GM23338 (cell line): ENCODE data around the gene MRPL20. TPM values are rescaled to one million over a fixed set of nuclear protein-coding genes. Genes with fewer than 3 reads are reported as not detected.

Source experiments
- ATAC-seq: fragments of 200-7000 bp; cut with Tn5 transposase; 3 replicates; pipeline ENCODE4 v1.9.1; 2020
- DNase-seq: peaks from one replicate; pipeline ENCODE4 v3.0.0-alpha.2; 2015; ENCODE audit warnings: low spot score
- H2AFZ ChIP-seq: fragments of 200-600 bp; sonication (generic); 2 replicates; pipeline ENCODE4 v1.8.0; 2016; ENCODE audit warnings: antibody characterized with exemption, mild to moderate bottlenecking, moderate library complexity
- H3F3A ChIP-seq: fragments of 200-600 bp; sonication (generic); replicated peaks from 2 replicates; pipeline ENCODE4 v1.8.0; 2017; ENCODE audit warnings: antibody characterized with exemption, mixed run types, low read depth
- H3K27ac ChIP-seq: fragments of 200-600 bp; sonication (generic); 2 replicates; pipeline ENCODE4 v1.6.1; 2016; ENCODE audit warnings: low read depth
- H3K27me3 ChIP-seq: fragments of 200-600 bp; sonication (generic); 2 replicates; pipeline ENCODE4 v1.8.0; 2016; ENCODE audit warnings: mild to moderate bottlenecking, mixed run types, moderate library complexity; ENCODE audit not compliant: insufficient read depth
- H3K36me3 ChIP-seq: fragments of 200-600 bp; sonication (generic); 2 replicates; pipeline ENCODE4 v1.8.0; 2016; ENCODE audit warnings: mild to moderate bottlenecking; ENCODE audit not compliant: insufficient read depth
- H3K4me1 ChIP-seq: fragments of 200-600 bp; sonication (generic); 2 replicates; pipeline ENCODE4 v1.8.0; 2016; ENCODE audit warnings: mild to moderate bottlenecking, moderate library complexity; ENCODE audit not compliant: insufficient read depth
- H3K4me2 ChIP-seq: fragments of 200-600 bp; sonication (generic); 2 replicates; pipeline ENCODE4 v1.7.1; 2017; ENCODE audit warnings: mixed run types
- H3K4me3 ChIP-seq: fragments of 200-600 bp; sonication (generic); 2 replicates; pipeline ENCODE4 v1.6.1; 2016; ENCODE audit warnings: mixed run types
- H3K79me2 ChIP-seq: fragments of 200-600 bp; sonication (generic); replicated peaks from 2 replicates; pipeline ENCODE4 v1.8.0; 2017; ENCODE audit warnings: mild to moderate bottlenecking; ENCODE audit not compliant: insufficient read depth
- H3K9me2 ChIP-seq: fragments of 200-600 bp; sonication (generic); 2 replicates; pipeline ENCODE4 v1.8.0; 2017; ENCODE audit not compliant: insufficient read depth
- H4K20me1 ChIP-seq: fragments of 200-600 bp; sonication (generic); replicated peaks from 2 replicates; pipeline ENCODE4 v1.8.0; 2017; ENCODE audit warnings: mild to moderate bottlenecking; ENCODE audit not compliant: insufficient read depth
- H3K27ac Mint-ChIP-seq: 2 replicates; pipeline ENCODE4 v1.8.0; 2020; ENCODE audit warnings: inconsistent platforms, mild to moderate bottlenecking, moderate library complexity, mixed read lengths
- H3K27me3 Mint-ChIP-seq: 3 replicates; pipeline ENCODE4 v1.8.0; 2022; ENCODE audit warnings: low read depth, mild to moderate bottlenecking, moderate library complexity, mixed read lengths, inconsistent platforms; ENCODE audit not compliant: insufficient read depth, poor library complexity
- H3K36me3 Mint-ChIP-seq: 3 replicates; pipeline ENCODE4 v1.8.0; 2021; ENCODE audit warnings: low read depth, mild to moderate bottlenecking, inconsistent platforms, moderate library complexity, mixed read lengths
- H3K4me1 Mint-ChIP-seq: 3 replicates; pipeline ENCODE4 v1.8.0; 2020; ENCODE audit warnings: mild to moderate bottlenecking, inconsistent platforms, mixed read lengths
- H3K4me3 Mint-ChIP-seq: 3 replicates; pipeline ENCODE4 v1.8.0; 2021; ENCODE audit warnings: moderate library complexity, mild to moderate bottlenecking, inconsistent platforms, mixed read lengths
- H3K9me3 Mint-ChIP-seq: 3 replicates; pipeline ENCODE4 v1.8.0; 2020; ENCODE audit warnings: moderate library complexity, mild to moderate bottlenecking, inconsistent platforms, mixed read lengths
- EZH2 ChIP-seq: fragments of 200-600 bp; sonication (generic); IDR thresholded peaks from one replicate; pipeline ENCODE4 v1.8.0; 2017; ENCODE audit warnings: antibody characterized with exemption, mild to moderate bottlenecking, low read depth; ENCODE audit not compliant: unreplicated experiment
- JUNB ChIP-seq: IDR thresholded peaks from one replicate; pipeline ENCODE4 v1.6.1; 2016; ENCODE audit warnings: antibody characterized with exemption; ENCODE audit not compliant: unreplicated experiment
- NANOG ChIP-seq: IDR thresholded peaks from 2 replicates; pipeline ENCODE4 v1.6.1; 2016; ENCODE audit warnings: antibody characterized with exemption, borderline replicate concordance
- STAT1 ChIP-seq: IDR thresholded peaks from one replicate; pipeline ENCODE4 v1.6.1; 2016; ENCODE audit warnings: antibody characterized with exemption; ENCODE audit not compliant: unreplicated experiment
- ZNF114 ChIP-seq: fragments of 250-450 bp; sonication (Bioruptor Pico); IDR thresholded peaks from 2 replicates; pipeline ENCODE4 v1.5.0; 2020; ENCODE audit warnings: mild to moderate bottlenecking, moderate library complexity
- ZNF331 ChIP-seq: fragments of 250-450 bp; sonication (Bioruptor Pico); IDR thresholded peaks from 2 replicates; pipeline ENCODE4 v1.5.0; 2020; ENCODE audit warnings: low read depth, mild to moderate bottlenecking, moderate library complexity
- polyA plus RNA-seq: library from polyadenylated mRNA; unstranded; fragments of >200 nt; fragmentation: Nextera tagmentation; extraction: Ambion mirVana; gene quantifications from 2 replicates; pipeline ENCODE4 v1.2.1, GENCODE V29; 2016
- total RNA-seq: library from RNA; depleted of rRNA; stranded (reverse); fragments of >200 nt; shearing (Covaris generic); gene quantifications from 2 replicates; pipeline ENCODE4 v1.2.3, GENCODE V29; 2014
- TF ChIP-seq, protein P1 (sequence below), 2 experiments: fragments of 200-600 bp in 1 of 2; sonication (generic) in 1 of 2; conservative IDR thresholded peaks; 2 replicates each; pipeline versions ENCODE4 v1.5.1 to v1.6.1; 2016 to 2017; ENCODE audit warnings: antibody characterized with exemption in 2 of 2, low read depth in 2 of 2, mild to moderate bottlenecking in 2 of 2, moderate library complexity in 1 of 2
- TF ChIP-seq, protein P2 (sequence below): fragments of 250-450 bp; sonication (Bioruptor Pico); IDR thresholded peaks from 2 replicates; pipeline ENCODE4 v1.5.0; 2020; ENCODE audit warnings: mild to moderate bottlenecking, moderate library complexity
- TF ChIP-seq, protein P3 (sequence below): IDR thresholded peaks from 2 replicates; pipeline ENCODE4 v1.6.1; 2016; ENCODE audit warnings: antibody characterized with exemption

The MRPL20 gene
- total and polyA plus RNA-seq, 2 experiments from 2014 or later: 173 to 319 TPM

DNA sequence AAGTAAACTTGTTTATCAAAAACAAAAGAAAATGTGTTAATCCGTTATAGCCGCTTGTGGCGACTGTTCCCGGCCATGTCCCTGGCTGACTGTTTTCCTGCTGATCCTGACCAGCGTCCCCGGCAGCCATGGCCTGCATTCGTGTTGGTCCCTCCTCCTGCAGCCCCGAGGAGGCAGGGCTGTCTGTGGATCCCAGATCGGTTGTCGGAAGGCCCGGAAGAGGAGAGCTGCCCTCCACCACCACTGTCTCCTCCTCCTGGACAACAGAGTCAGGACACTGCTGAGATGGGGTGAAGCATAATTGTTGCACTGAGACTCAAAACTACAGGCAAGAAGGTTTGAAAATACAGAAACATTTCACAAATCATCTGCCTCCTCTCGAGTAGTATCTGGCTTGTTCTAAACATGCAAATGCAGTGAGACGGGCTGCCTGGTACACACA lies 45.1 kb downstream of the MRPL20 start:
- Mint-ChIP-seq H3K27ac (peak overlapping the region; percentile 76), H3K4me3 (0 out of 3 replicates have a peak overlapping the region, but pooled peaks have one; percentile 23), H3K4me1 (peaks cover 31% of the 10 kb centered on the region), H3K36me3 (no peaks in the 10 kb centered on the region), H3K27me3 (peaks cover 16% of the 10 kb centered on the region), H3K9me3 (no peaks in the 10 kb centered on the region; the same call in 2 of the 3 replicates)
- no peaks in the 10 kb centered on the region for H3K27me3 ChIP-seq
- no peak overlapping the region for H3K4me3 ChIP-seq
- H3K27ac ChIP-seq: no peak overlapping the region; the same call in 1 of the 2 replicates
- no peaks in the 10 kb centered on the region for H3K36me3 ChIP-seq
- no peaks in the 10 kb centered on the region for H3K79me2 ChIP-seq
- no peak for TF ChIP-seq NANOG
- TF ChIP-seq, protein P1, sequence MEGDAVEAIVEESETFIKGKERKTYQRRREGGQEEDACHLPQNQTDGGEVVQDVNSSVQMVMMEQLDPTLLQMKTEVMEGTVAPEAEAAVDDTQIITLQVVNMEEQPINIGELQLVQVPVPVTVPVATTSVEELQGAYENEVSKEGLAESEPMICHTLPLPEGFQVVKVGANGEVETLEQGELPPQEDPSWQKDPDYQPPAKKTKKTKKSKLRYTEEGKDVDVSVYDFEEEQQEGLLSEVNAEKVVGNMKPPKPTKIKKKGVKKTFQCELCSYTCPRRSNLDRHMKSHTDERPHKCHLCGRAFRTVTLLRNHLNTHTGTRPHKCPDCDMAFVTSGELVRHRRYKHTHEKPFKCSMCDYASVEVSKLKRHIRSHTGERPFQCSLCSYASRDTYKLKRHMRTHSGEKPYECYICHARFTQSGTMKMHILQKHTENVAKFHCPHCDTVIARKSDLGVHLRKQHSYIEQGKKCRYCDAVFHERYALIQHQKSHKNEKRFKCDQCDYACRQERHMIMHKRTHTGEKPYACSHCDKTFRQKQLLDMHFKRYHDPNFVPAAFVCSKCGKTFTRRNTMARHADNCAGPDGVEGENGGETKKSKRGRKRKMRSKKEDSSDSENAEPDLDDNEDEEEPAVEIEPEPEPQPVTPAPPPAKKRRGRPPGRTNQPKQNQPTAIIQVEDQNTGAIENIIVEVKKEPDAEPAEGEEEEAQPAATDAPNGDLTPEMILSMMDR (conservative IDR thresholded peaks at IDR 0.05; ENCODE audit: low read depth in 2 of 2): 0 out of 4 replicates have a peak, but pooled peaks of 1 of the 2 experiments have one; percentile 8
- H3F3A ChIP-seq: peaks cover 28% of the 10 kb centered on the region; the same call in 1 of the 2 replicates
- peaks cover 22% of the 10 kb centered on the region for H3K4me1 ChIP-seq
- ATAC-seq (peak; percentile 32), DNase-seq (peak; percentile 62)
- peak overlapping the region; percentile 43; the same call in 1 of the 2 replicates for H2AFZ ChIP-seq
- H4K20me1 ChIP-seq: no peaks in the 10 kb centered on the region
- H3K9me2 ChIP-seq: no peaks in the 10 kb centered on the region
- peak overlapping the region; percentile 8; the same call in 1 of the 2 replicates for H3K4me2 ChIP-seq

DNA sequence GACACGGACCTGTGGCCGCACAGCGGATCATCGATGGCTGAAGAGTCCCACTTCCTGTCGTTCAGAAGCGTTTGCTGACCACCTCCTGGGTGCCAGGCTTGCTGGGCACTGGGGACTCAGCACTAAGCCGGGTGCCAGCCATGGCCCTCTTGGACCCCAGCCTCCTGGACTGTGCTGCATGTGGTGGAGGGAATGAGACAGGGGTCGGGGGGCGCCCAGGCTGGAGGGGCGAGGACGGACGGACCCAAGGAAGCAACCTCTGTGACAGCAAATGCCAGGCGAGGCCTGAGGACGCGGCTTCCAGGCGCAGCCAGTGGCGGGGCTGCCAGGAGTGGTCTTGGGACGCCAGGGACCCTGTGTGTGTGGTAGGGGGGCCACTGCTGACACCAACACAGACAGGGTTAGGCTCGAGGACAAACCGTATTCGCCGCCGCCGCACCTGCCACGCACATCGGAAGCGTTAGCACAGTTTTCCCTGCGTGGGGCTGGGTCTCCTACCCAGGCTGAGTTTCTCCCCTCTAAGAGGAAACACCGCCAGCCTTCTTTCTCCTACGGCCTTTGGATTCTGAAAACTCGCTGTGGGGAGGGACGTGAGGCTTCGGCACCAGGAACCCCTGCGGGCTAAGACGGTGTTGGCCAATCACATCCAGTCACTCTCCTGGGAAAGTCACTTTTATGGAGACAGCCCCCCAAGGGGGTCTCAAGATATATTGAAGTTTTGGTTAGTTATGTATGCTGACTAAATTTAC lies 45.7 kb downstream of the MRPL20 start:
- no peaks in the 10 kb centered on the region for H3K79me2 ChIP-seq
- H3K4me2 ChIP-seq: peak overlapping the region; percentile 8; the same call in 1 of the 2 replicates
- Mint-ChIP-seq H3K27me3 (peaks cover 16% of the 10 kb centered on the region), H3K36me3 (no peaks in the 10 kb centered on the region), H3K4me1 (peaks cover 31% of the 10 kb centered on the region), H3K27ac (0 out of 2 replicates have a peak overlapping the region, but pooled peaks have one; percentile 76), H3K9me3 (no peaks in the 10 kb centered on the region; the same call in 2 of the 3 replicates), H3K4me3 (no peak overlapping the region; the same call in 2 of the 3 replicates)
- DNase-seq (no peak), ATAC-seq (no peak)
- peaks cover 22% of the 10 kb centered on the region for H3K4me1 ChIP-seq
- H3K27me3 ChIP-seq: no peaks in the 10 kb centered on the region
- no peaks in the 10 kb centered on the region for H3K36me3 ChIP-seq
- H4K20me1 ChIP-seq: no peaks in the 10 kb centered on the region
- H3K9me2 ChIP-seq: no peaks in the 10 kb centered on the region
- H2AFZ ChIP-seq: peak overlapping the region; percentile 43; the same call in 1 of the 2 replicates
- H3F3A ChIP-seq: peaks cover 24% of the 10 kb centered on the region; the same call in 1 of the 2 replicates
- H3K4me3 ChIP-seq: no peak overlapping the region
- H3K27ac ChIP-seq: no peak overlapping the region
- TF ChIP-seq EZH2: no peak
- TF ChIP-seq, protein P2, sequence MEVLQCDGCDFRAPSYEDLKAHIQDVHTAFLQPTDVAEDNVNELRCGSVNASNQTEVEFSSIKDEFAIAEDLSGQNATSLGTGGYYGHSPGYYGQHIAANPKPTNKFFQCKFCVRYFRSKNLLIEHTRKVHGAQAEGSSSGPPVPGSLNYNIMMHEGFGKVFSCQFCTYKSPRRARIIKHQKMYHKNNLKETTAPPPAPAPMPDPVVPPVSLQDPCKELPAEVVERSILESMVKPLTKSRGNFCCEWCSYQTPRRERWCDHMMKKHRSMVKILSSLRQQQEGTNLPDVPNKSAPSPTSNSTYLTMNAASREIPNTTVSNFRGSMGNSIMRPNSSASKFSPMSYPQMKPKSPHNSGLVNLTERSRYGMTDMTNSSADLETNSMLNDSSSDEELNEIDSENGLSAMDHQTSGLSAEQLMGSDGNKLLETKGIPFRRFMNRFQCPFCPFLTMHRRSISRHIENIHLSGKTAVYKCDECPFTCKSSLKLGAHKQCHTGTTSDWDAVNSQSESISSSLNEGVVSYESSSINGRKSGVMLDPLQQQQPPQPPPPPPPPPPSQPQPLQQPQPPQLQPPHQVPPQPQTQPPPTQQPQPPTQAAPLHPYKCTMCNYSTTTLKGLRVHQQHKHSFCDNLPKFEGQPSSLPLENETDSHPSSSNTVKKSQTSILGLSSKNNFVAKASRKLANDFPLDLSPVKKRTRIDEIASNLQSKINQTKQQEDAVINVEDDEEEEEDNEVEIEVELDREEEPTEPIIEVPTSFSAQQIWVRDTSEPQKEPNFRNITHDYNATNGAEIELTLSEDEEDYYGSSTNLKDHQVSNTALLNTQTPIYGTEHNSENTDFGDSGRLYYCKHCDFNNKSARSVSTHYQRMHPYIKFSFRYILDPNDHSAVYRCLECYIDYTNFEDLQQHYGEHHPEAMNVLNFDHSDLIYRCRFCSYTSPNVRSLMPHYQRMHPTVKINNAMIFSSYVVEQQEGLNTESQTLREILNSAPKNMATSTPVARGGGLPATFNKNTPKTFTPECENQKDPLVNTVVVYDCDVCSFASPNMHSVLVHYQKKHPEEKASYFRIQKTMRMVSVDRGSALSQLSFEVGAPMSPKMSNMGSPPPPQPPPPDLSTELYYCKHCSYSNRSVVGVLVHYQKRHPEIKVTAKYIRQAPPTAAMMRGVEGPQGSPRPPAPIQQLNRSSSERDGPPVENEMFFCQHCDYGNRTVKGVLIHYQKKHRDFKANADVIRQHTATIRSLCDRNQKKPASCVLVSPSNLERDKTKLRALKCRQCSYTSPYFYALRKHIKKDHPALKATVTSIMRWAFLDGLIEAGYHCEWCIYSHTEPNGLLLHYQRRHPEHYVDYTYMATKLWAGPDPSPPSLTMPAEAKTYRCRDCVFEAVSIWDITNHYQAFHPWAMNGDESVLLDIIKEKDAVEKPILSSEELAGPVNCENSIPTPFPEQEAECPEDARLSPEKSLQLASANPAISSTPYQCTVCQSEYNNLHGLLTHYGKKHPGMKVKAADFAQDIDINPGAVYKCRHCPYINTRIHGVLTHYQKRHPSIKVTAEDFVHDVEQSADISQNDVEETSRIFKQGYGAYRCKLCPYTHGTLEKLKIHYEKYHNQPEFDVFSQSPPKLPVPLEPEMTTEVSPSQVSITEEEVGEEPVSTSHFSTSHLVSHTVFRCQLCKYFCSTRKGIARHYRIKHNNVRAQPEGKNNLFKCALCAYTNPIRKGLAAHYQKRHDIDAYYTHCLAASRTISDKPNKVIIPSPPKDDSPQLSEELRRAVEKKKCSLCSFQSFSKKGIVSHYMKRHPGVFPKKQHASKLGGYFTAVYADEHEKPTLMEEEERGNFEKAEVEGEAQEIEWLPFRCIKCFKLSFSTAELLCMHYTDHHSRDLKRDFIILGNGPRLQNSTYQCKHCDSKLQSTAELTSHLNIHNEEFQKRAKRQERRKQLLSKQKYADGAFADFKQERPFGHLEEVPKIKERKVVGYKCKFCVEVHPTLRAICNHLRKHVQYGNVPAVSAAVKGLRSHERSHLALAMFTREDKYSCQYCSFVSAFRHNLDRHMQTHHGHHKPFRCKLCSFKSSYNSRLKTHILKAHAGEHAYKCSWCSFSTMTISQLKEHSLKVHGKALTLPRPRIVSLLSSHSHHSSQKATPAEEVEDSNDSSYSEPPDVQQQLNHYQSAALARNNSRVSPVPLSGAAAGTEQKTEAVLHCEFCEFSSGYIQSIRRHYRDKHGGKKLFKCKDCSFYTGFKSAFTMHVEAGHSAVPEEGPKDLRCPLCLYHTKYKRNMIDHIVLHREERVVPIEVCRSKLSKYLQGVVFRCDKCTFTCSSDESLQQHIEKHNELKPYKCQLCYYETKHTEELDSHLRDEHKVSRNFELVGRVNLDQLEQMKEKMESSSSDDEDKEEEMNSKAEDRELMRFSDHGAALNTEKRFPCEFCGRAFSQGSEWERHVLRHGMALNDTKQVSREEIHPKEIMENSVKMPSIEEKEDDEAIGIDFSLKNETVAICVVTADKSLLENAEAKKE (CRISPR knock-in tag): no peak
- TF ChIP-seq JUNB: no peak
- no peak for TF ChIP-seq NANOG
- TF ChIP-seq STAT1: no peak
- no peak for TF ChIP-seq ZNF114 (CRISPR knock-in tag)
- no peak for TF ChIP-seq ZNF331 (CRISPR knock-in tag)
- TF ChIP-seq, protein P3, sequence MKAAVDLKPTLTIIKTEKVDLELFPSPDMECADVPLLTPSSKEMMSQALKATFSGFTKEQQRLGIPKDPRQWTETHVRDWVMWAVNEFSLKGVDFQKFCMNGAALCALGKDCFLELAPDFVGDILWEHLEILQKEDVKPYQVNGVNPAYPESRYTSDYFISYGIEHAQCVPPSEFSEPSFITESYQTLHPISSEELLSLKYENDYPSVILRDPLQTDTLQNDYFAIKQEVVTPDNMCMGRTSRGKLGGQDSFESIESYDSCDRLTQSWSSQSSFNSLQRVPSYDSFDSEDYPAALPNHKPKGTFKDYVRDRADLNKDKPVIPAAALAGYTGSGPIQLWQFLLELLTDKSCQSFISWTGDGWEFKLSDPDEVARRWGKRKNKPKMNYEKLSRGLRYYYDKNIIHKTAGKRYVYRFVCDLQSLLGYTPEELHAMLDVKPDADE: no peak
